HPDE6-E6E7 (cell line): Measurements from ENCODE around the gene GLRX.
A peak's percentile ranks its signal among the peaks of the same experiment; 100 is the strongest.
"Not testable (repeated sequence)": the region's sequence is repeated elsewhere in the genome, so short reads cannot be mapped to it uniquely, and the experiment has no call there.

Source experiments
- DNase-seq: peaks from one replicate; pipeline ENCODE4 v3.0.0; 2011; ENCODE audit warnings: missing footprints; ENCODE audit errors: extremely low spot score

GLRX gene

GRCh38 chr5:95826949-95827891 lies 4.7 kb upstream of the GLRX start:
- no peak for DNase-seq

- no peak for DNase-seq
These were observed 3.0 kb upstream of the GLRX start for GRCh38 chr5:95825495-95825894.

GRCh38 chr5:95824747-95825146 lies 2.2 kb upstream of the GLRX start:
- no peak for DNase-seq

GRCh38 chr5:95823738-95824609 lies 1.4 kb upstream of the GLRX start:
- peak; percentile 84 for DNase-seq

- no peak for DNase-seq
These were observed 752 bp upstream of the GLRX start for GRCh38 chr5:95823218-95823737.

- DNase-seq = no peak
These were observed 434 bp downstream of the GLRX start for GRCh38 chr5:95822043-95822541.

GRCh38 chr5:95821110-95822021 lies 1.2 kb downstream of the GLRX start:
- DNase-seq = no peak

GRCh38 chr5:95818181-95819147 lies 4.1 kb downstream of the GLRX start:
- DNase-seq = no peak

GRCh38 chr5:95817430-95817829 lies 5.1 kb downstream of the GLRX start:
- DNase-seq = peak; percentile 52

GRCh38 chr5:95816776-95817175 lies 5.8 kb downstream of the GLRX start:
- DNase-seq = no peak

- no peak for DNase-seq
These were observed 6.2 kb downstream of the GLRX start for GRCh38 chr5:95816341-95816740.

- no peak for DNase-seq
These were observed 7.3 kb downstream of the GLRX start for GRCh38 chr5:95815155-95815729.

- DNase-seq = not testable (repeated sequence)
These were observed 9.5 kb downstream of the GLRX start for GRCh38 chr5:95813035-95813434.

- no peak for DNase-seq
These were observed 10.5 kb downstream of the GLRX start for GRCh38 chr5:95812074-95812471.

GRCh38 chr5:95811461-95812073 lies 11.0 kb downstream of the GLRX start:
- DNase-seq = not testable (repeated sequence)

- DNase-seq = not testable (repeated sequence)
These were observed 11.5 kb downstream of the GLRX start for GRCh38 chr5:95811126-95811423.

- no peak for DNase-seq
These were observed 12.0 kb downstream of the GLRX start for GRCh38 chr5:95810305-95811125.

- no peak for DNase-seq
These were observed 13.0 kb downstream of the GLRX start for GRCh38 chr5:95809414-95809960.
